NCI-H2227 treated with DMSO at 0.1 percent for 48 hours (cell line): Measurements from ENCODE around the gene RUNDC3A.
"Not testable (repeated sequence)": the region's sequence is repeated elsewhere in the genome, so short reads cannot be mapped to it uniquely, and the experiment has no call there.

ENCODE experiments used
- DNase-seq: peaks from one replicate; lab custom pipeline; 2025; lab: John Stamatoyannopoulos, UW

RUNDC3A gene

GRCh38 chr17:44343510-44344209, 35.3 kb downstream of the RUNDC3A start:
- no peak for DNase-seq

- peak; percentile 99 for DNase-seq
Observed at GRCh38 chr17:44344939-44345453, 36.6 kb downstream of the RUNDC3A start, which contains the start of gene GRN. TSS of gene GRN (plus strand) at chr17:44345302. CDS start at chr17:44349165, 3,863 bp downstream.

- peak; percentile 59 for DNase-seq
Observed at GRCh38 chr17:44345454-44346026, 37.1 kb downstream of the RUNDC3A start.

GRCh38 chr17:44346064-44346844, 37.9 kb downstream of the RUNDC3A start:
- no peak for DNase-seq

GRCh38 chr17:44347206-44348055, 39.0 kb downstream of the RUNDC3A start:
- DNase-seq, result not testable (repeated sequence)

GRCh38 chr17:44348234-44348987, 40.0 kb downstream of the RUNDC3A start:
- DNase-seq, result no peak

GRCh38 chr17:44348988-44349364, 40.6 kb downstream of the RUNDC3A start:
- DNase-seq, result no peak

GRCh38 chr17:44349553-44350070, 41.2 kb downstream of the RUNDC3A start:
- no peak for DNase-seq

- DNase-seq, result no peak
Observed at GRCh38 chr17:44350733-44351226, 42.4 kb downstream of the RUNDC3A start.

GRCh38 chr17:44351464-44351863, 43.1 kb downstream of the RUNDC3A start:
- DNase-seq, result no peak

- no peak for DNase-seq
Observed at GRCh38 chr17:44351961-44352827, 43.8 kb downstream of the RUNDC3A start.

GRCh38 chr17:44352828-44353671, 44.6 kb downstream of the RUNDC3A start:
- DNase-seq, result no peak

GRCh38 chr17:44353672-44354331, 45.4 kb downstream of the RUNDC3A start:
- no peak for DNase-seq

- DNase-seq, result no peak
Observed at GRCh38 chr17:44354582-44355561, 46.5 kb downstream of the RUNDC3A start.

GRCh38 chr17:44355642-44356099, 47.3 kb downstream of the RUNDC3A start:
- no peak for DNase-seq

- no peak for DNase-seq
Observed at GRCh38 chr17:44356241-44356640, 47.8 kb downstream of the RUNDC3A start.

- DNase-seq, result no peak
Observed at GRCh38 chr17:44358066-44358465, 49.7 kb downstream of the RUNDC3A start.
